Esophagus muscularis mucosa (tissue), 4 donors: ENCODE data around the gene ADGRB3.

Source experiments
- CTCF ChIP-seq, 3 experiments: fragments of 200-600 bp in 2 of 3; fragments of 450-650 bp in 1 of 3; sonication (generic) in 2 of 3; IDR thresholded peaks; one replicate each; pipeline ENCODE4 v1.5.1; 2017 to 2019; ENCODE audit warnings: antibody characterized with exemption in 3 of 3, mild to moderate bottlenecking in 2 of 3, moderate library complexity in 1 of 3
- EP300 ChIP-seq: sonication (generic); formaldehyde crosslinking; IDR thresholded peaks from one replicate; pipeline ENCODE4 v1.6.1; 2017; ENCODE audit warnings: antibody characterized with exemption
- POLR2A ChIP-seq: fragments of 450-650 bp; IDR thresholded peaks from one replicate; pipeline ENCODE4 v1.6.1; 2017; ENCODE audit warnings: antibody characterized with exemption, moderate library complexity, mild to moderate bottlenecking, low read depth
- POLR2AphosphoS5 ChIP-seq, 2 donors: sonication (generic); formaldehyde crosslinking; IDR thresholded peaks; one replicate each; pipeline ENCODE4 v1.6.1; 2017; ENCODE audit warnings: antibody characterized with exemption in 2 of 2

- TF ChIP-seq CTCF (IDR thresholded peaks at IDR 0.05), result no peak
- TF ChIP-seq POLR2A, result no peak
- TF ChIP-seq EP300, result no peak
- no peak for TF ChIP-seq POLR2AphosphoS5 (IDR thresholded peaks at IDR 0.05)
These were observed 654.8 kb downstream of the ADGRB3 start for GRCh38 chr6:69289689-69290495.
